DOHH2 (cell line): Measurements from ENCODE around the gene DHX32.
A peak's percentile ranks its signal among the peaks of the same experiment; 100 is the strongest.

ENCODE experiments used
- H3F3A ChIP-seq: fragments of 200-600 bp; sonication (generic), shearing (Covaris generic); 2 replicates; pipeline ENCODE4 v1.6.0; 2016; ENCODE audit warnings: antibody characterized with exemption, mild to moderate bottlenecking; ENCODE audit not compliant: control insufficient read depth, insufficient read depth
- H3K27ac ChIP-seq: fragments of 200-600 bp; sonication (generic); 2 replicates; pipeline ENCODE4 v1.5.1; 2014; ENCODE audit warnings: low read depth, mild to moderate bottlenecking, low read length, moderate library complexity
- H3K27me3 ChIP-seq: fragments of 200-600 bp; sonication (generic); 2 replicates; pipeline ENCODE4 v1.6.1; 2014; ENCODE audit warnings: mild to moderate bottlenecking, low read length, mixed read lengths; ENCODE audit not compliant: control insufficient read depth
- H3K36me3 ChIP-seq: fragments of 200-600 bp; sonication (generic); 2 replicates; pipeline ENCODE4 v1.6.1; 2014; ENCODE audit warnings: mild to moderate bottlenecking, low read length, moderate library complexity, mixed read lengths; ENCODE audit not compliant: control insufficient read depth
- H3K4me1 ChIP-seq: fragments of 200-600 bp; sonication (generic); 2 replicates; pipeline ENCODE4 v1.6.1; 2014; ENCODE audit warnings: mild to moderate bottlenecking, low read length, mixed read lengths; ENCODE audit not compliant: control insufficient read depth
- H3K4me2 ChIP-seq: fragments of 200-600 bp; sonication (generic); 2 replicates; pipeline ENCODE4 v1.6.0; 2014; ENCODE audit warnings: mild to moderate bottlenecking, low read length, moderate library complexity
- H3K4me3 ChIP-seq: fragments of 200-600 bp; sonication (generic); 2 replicates; pipeline ENCODE4 v1.5.1; 2014; ENCODE audit warnings: mild to moderate bottlenecking, low read length, mixed read lengths
- H3K79me2 ChIP-seq: fragments of 200-600 bp; sonication (generic); 2 replicates; pipeline ENCODE4 v1.6.1; 2014; ENCODE audit warnings: mild to moderate bottlenecking, low read length, mixed read lengths; ENCODE audit not compliant: control insufficient read depth
- H3K9me2 ChIP-seq: fragments of 200-600 bp; sonication (generic); replicated peaks from 2 replicates; pipeline ENCODE4 v1.6.1; 2014; ENCODE audit warnings: mild to moderate bottlenecking, low read length, mixed read lengths; ENCODE audit not compliant: control insufficient read depth
- H3K9me3 ChIP-seq: fragments of 200-600 bp; sonication (generic); 2 replicates; pipeline ENCODE4 v1.6.1; 2014; ENCODE audit warnings: antibody characterized with exemption, low read length, mixed read lengths; ENCODE audit not compliant: control insufficient read depth, insufficient read depth
- H4K20me1 ChIP-seq: fragments of 200-600 bp; sonication (generic); 2 replicates; pipeline ENCODE4 v1.6.0; 2014; ENCODE audit warnings: low read depth, mild to moderate bottlenecking, antibody characterized with exemption, low read length, moderate library complexity; ENCODE audit not compliant: control insufficient read depth, insufficient read depth
- EZH2phosphoT487 ChIP-seq: fragments of 200-600 bp; sonication (generic); IDR thresholded peaks from 2 replicates; pipeline ENCODE4 v1.6.1; 2017; ENCODE audit warnings: borderline replicate concordance, mild to moderate bottlenecking, antibody characterized with exemption, low read length, moderate library complexity, mixed read lengths
- TF ChIP-seq, protein P1 (sequence below): fragments of 200-600 bp; sonication (generic); IDR thresholded peaks from one replicate; pipeline ENCODE4 v1.5.1; 2014; ENCODE audit warnings: antibody characterized with exemption, mild to moderate bottlenecking, low read depth, low read length; ENCODE audit not compliant: poor library complexity, severe bottlenecking

Gene DHX32

DNA sequence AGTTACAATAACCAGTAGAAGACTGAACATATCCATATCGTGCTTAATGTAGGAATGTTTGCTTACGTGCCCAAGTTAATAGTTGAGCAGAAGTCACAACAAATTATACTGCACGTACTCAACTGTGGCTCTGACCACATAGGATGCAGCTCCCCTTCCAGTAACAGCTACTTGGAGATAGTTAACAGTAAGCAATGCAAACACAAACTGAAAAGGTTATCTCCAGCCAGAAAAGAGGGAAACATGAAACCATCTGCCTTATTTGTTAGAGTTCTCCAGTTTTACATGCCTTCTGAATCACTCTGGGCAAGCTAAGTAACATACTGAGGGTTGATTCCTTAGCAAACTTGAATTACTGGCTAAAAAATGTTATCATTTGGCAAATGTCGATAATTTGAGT, 9.8 kb downstream of the DHX32 start:
- TF ChIP-seq, protein P1, sequence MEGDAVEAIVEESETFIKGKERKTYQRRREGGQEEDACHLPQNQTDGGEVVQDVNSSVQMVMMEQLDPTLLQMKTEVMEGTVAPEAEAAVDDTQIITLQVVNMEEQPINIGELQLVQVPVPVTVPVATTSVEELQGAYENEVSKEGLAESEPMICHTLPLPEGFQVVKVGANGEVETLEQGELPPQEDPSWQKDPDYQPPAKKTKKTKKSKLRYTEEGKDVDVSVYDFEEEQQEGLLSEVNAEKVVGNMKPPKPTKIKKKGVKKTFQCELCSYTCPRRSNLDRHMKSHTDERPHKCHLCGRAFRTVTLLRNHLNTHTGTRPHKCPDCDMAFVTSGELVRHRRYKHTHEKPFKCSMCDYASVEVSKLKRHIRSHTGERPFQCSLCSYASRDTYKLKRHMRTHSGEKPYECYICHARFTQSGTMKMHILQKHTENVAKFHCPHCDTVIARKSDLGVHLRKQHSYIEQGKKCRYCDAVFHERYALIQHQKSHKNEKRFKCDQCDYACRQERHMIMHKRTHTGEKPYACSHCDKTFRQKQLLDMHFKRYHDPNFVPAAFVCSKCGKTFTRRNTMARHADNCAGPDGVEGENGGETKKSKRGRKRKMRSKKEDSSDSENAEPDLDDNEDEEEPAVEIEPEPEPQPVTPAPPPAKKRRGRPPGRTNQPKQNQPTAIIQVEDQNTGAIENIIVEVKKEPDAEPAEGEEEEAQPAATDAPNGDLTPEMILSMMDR, result no peak
- no peak for TF ChIP-seq EZH2phosphoT487
- H3K27me3 ChIP-seq, result no peaks in the 10 kb centered on the region
- no peaks in the 10 kb centered on the region for H3K4me1 ChIP-seq
- H3F3A ChIP-seq, result no peaks in the 10 kb centered on the region
- H3K27ac ChIP-seq, result no peak overlapping the region
- H3K9me3 ChIP-seq, result peaks cover 8% of the 10 kb centered on the region
- H3K79me2 ChIP-seq, result no peaks in the 10 kb centered on the region
- no peaks in the 10 kb centered on the region for H3K9me2 ChIP-seq
- peaks cover 7% of the 10 kb centered on the region for H3K36me3 ChIP-seq
- no peak overlapping the region for H3K4me2 ChIP-seq
- no peak overlapping the region for H3K4me3 ChIP-seq
- no peaks in the 10 kb centered on the region for H4K20me1 ChIP-seq

DNA sequence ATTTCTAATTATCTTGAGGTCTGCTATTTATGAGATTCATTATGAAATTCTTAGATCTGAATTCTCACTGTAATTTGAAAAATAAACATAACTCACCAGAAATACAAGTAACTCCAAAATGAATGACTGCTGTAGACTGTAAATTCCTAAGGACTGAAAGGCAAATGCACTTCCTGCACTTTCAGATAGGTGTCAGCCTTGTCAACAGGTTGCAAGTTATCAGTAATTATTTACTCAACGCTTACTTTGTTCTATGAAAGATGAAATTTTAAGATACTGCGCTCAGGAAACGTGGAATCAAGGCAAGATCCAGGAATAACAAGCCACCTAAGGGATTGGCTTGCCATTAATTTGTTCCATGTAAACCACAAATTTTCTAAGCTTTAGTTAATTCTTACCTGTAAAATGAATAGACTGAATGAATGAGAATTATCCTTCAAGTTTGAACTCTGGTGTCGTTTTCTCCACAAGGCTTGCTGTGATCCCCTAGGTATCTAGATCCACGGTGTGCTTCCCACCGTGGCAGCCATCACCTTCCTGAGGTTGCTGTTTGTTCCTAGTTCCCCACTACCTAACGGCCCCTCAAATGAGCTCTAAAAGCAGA, 12.6 kb downstream of the DHX32 start:
- H3F3A ChIP-seq, result no peaks in the 10 kb centered on the region
- H3K4me2 ChIP-seq, result no peak overlapping the region
- TF ChIP-seq, protein P1, result peak; percentile 89
- TF ChIP-seq EZH2phosphoT487, result no peak
- H3K9me2 ChIP-seq, result no peaks in the 10 kb centered on the region
- no peaks in the 10 kb centered on the region for H3K9me3 ChIP-seq
- H3K4me1 ChIP-seq, result no peaks in the 10 kb centered on the region
- H3K79me2 ChIP-seq, result no peaks in the 10 kb centered on the region
- H3K4me3 ChIP-seq, result no peak overlapping the region
- H4K20me1 ChIP-seq, result no peaks in the 10 kb centered on the region
- H3K27ac ChIP-seq, result no peak overlapping the region
- H3K36me3 ChIP-seq, result no peaks in the 10 kb centered on the region
- no peaks in the 10 kb centered on the region for H3K27me3 ChIP-seq

- Histone ChIP-seq H3K79me2 (no peaks in the 10 kb centered on the region), H3K4me1 (no peaks in the 10 kb centered on the region)
- TF ChIP-seq, protein P1, result no peak
- no peak for TF ChIP-seq EZH2phosphoT487
Observed at GRCh38 chr10:125866421-125867029, 14.6 kb downstream of the DHX32 start.

More at GRCh38 chr10:125866421-125867029, 14.6 kb downstream of the DHX32 start:
- Histone ChIP-seq H3K27ac (no peak overlapping the region), H3F3A (no peaks in the 10 kb centered on the region), H3K9me2 (no peaks in the 10 kb centered on the region), H3K4me3 (no peak overlapping the region), H3K9me3 (no peaks in the 10 kb centered on the region), H3K27me3 (no peaks in the 10 kb centered on the region), H3K36me3 (no peaks in the 10 kb centered on the region), H3K4me2 (no peak overlapping the region), H4K20me1 (no peaks in the 10 kb centered on the region)
